ENCODE results near the gene CAMK1G.

- no peak for TF ChIP-seq CTCF (IDR thresholded peaks at IDR 0.05; ENCODE audit: borderline replicate concordance, extremely low read depth, low read length, poor library complexity, severe bottlenecking)
- no peak for TF ChIP-seq EZH2 (IDR thresholded peaks at IDR 0.05; ENCODE audit: borderline replicate concordance, low read depth, low read length, severe bottlenecking)
Observed at GRCh38 chr1:209650454-209650853, 66.9 kb downstream of the CAMK1G start.

Measured in DND-41 (cell line).